AG10803 (cell line): ENCODE data around the gene TMEM131L.

ENCODE experiments used
- DNase-seq: peaks from one replicate; pipeline ENCODE4 v3.0.0; 2010; ENCODE audit warnings: low read depth
- H3K4me3 ChIP-seq: 2 replicates; pipeline ENCODE4 v1.5.1; 2011; ENCODE audit warnings: mild to moderate bottlenecking, low read length, control low read depth
- CTCF ChIP-seq: conservative IDR thresholded peaks from 2 replicates; pipeline ENCODE4 v1.5.1; 2011; ENCODE audit warnings: mild to moderate bottlenecking, low read length, control low read depth, inconsistent platforms

The TMEM131L gene

GRCh38 chr4:153638999-153639398, 172.8 kb downstream of the TMEM131L start:
- TF ChIP-seq CTCF = no peak
- no peak overlapping the region for H3K4me3 ChIP-seq
- DNase-seq = no peak

DNA sequence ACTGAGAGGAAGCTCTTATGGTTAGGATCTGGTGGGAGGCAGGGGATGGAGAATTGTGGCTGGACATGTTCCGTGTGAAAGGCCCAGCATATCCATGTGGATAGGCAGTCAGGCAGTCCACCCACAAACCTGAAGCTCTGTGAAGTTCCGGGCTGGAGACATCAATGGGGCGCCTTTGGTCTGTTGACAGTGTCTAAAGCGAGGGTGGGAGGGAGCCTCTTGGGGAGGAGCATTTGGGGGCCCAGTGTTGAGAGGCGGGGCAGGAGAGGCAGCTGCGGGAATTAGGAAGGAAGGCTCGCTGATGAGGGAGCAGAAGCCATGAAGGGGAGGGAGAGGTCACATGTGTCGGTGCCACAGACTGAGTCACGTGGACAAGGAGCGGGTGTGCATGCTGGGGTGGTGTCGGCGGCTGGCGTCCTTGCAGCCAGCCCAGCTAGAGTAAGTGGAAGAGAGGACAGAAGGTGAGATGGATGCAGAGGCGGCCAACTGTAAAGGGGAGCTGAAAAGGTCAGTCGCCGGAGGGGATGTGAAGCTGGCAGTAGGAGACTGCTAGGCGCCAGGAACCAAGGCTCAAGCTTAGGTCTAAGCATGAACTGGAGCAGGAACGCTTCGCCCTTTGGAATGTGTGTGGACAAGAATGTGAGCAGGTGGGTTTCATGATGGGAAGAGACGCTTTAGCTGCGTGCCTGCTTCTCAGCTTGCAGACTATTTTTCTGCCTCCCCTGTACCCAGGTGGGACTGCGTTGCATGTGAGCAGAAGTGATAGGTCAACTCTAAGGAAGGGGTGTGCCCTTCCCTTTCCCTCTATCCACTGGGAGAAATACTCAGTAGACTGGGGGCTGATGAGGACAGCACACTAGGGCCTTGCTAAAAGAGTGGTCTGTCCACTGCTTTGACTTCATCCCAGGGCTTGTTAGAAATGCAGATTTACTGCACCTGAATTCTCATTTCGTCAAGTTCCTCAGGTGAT, 174.0 kb downstream of the TMEM131L start:
- no peak for TF ChIP-seq CTCF
- no peak for DNase-seq
- H3K4me3 ChIP-seq = no peak overlapping the region

GRCh38 chr4:153641532-153641931, 175.4 kb downstream of the TMEM131L start:
- H3K4me3 ChIP-seq = no peak overlapping the region
- no peak for TF ChIP-seq CTCF
- DNase-seq = no peak

- peak; percentile 55 for DNase-seq
- no peak overlapping the region for H3K4me3 ChIP-seq
- TF ChIP-seq CTCF = peak; percentile 59
Observed at GRCh38 chr4:153643406-153644383, 177.5 kb downstream of the TMEM131L start.

- DNase-seq = no peak
- 0 out of 2 replicates have a peak, but pooled peaks have one; percentile 15 for TF ChIP-seq CTCF
- H3K4me3 ChIP-seq = no peak overlapping the region
Observed at GRCh38 chr4:153645183-153645582, 179.0 kb downstream of the TMEM131L start.

GRCh38 chr4:153646261-153646660, 180.1 kb downstream of the TMEM131L start:
- no peak for TF ChIP-seq CTCF
- no peak overlapping the region for H3K4me3 ChIP-seq
- no peak for DNase-seq
